GM12891 (cell line): ENCODE data around the gene ERICH6B.

Experiments used
- POLR2A ChIP-seq: IDR thresholded peaks from 2 replicates; pipeline ENCODE4 v1.6.1; 2011; ENCODE audit warnings: low read depth, low read length, control low read depth
- POLR2AphosphoS5 ChIP-seq: IDR thresholded peaks from 2 replicates; pipeline ENCODE4 v1.6.1; 2011; ENCODE audit warnings: low read depth, low read length, control low read depth
- SPI1 ChIP-seq: IDR thresholded peaks from 2 replicates; pipeline ENCODE4 v1.6.1; 2011; ENCODE audit warnings: low read depth, low read length, control low read depth
- TAF1 ChIP-seq: IDR thresholded peaks from 2 replicates; pipeline ENCODE4 v1.6.1; 2011; ENCODE audit warnings: low read depth, low read length, control low read depth

GRCh38 chr13:45575146-45575829, 40.3 kb downstream of the ERICH6B start:
- TF ChIP-seq TAF1 (no peak), POLR2A (no peak), POLR2AphosphoS5 (no peak), SPI1 (no peak)
